ENCODE data around the gene ERBB4.

- TF ChIP-seq EZH2 (IDR thresholded peaks at IDR 0.05; ENCODE audit: low read depth, low read length, severe bottlenecking) (no peak), CTCF (IDR thresholded peaks at IDR 0.05; ENCODE audit: control extremely low read depth in 1 of 3, insufficient read depth in 1 of 3, low read depth in 1 of 3, low read length in 3 of 3) (no peak), E2F6 (IDR thresholded peaks at IDR 0.05) (no peak), TAF1 (IDR thresholded peaks at IDR 0.05; ENCODE audit: low read depth, low read length) (no peak), POLR2A (IDR thresholded peaks at IDR 0.05; ENCODE audit: control extremely low read depth in 1 of 2, low read depth in 2 of 2, low read length in 2 of 2) (no peak), YY1 (IDR thresholded peaks at IDR 0.05; ENCODE audit: low read depth, low read length) (no peak), SRF (IDR thresholded peaks at IDR 0.05; ENCODE audit: low read depth, low read length) (no peak), USF2 (IDR thresholded peaks at IDR 0.05; ENCODE audit: low read length) (no peak), MAX (IDR thresholded peaks at IDR 0.05) (no peak), GTF2F1 (IDR thresholded peaks at IDR 0.05; ENCODE audit: borderline replicate concordance, low read depth, low read length) (no peak)
These were observed 1068.9 kb downstream of the ERBB4 start for GRCh38 chr2:211469664-211470059.
